Astrocyte (in vitro differentiated cells and primary cell): Measurements from ENCODE around the gene TMEM165. TPM values are rescaled to one million over a fixed set of nuclear protein-coding genes. Genes with fewer than 3 reads are reported as not detected.

Source experiments
- DNase-seq: peaks from one replicate; pipeline ENCODE4 v3.0.0-alpha.2; 2010; ENCODE audit warnings: low read depth
- FAIRE-seq: peaks from 2 replicates; lab custom pipeline; 2011; peaks lifted over from hg19 to GRCh38; lab: Jason Lieb, UNC
- H2AFZ ChIP-seq: 2 replicates; pipeline ENCODE4 v1.6.0; 2012; ENCODE audit warnings: low read depth, low read length, inconsistent platforms
- H3K27ac ChIP-seq: 2 replicates; pipeline ENCODE4 v1.5.1; 2011; ENCODE audit warnings: low read depth, low read length, inconsistent platforms
- H3K27me3 ChIP-seq: 2 replicates; pipeline ENCODE4 v1.6.0; 2011; ENCODE audit warnings: low read length, inconsistent platforms; ENCODE audit not compliant: insufficient read depth
- H3K36me3 ChIP-seq: 2 replicates; pipeline ENCODE4 v1.5.1; 2011; ENCODE audit warnings: low read length, inconsistent platforms; ENCODE audit not compliant: insufficient read depth
- H3K4me1 ChIP-seq: 2 replicates; pipeline ENCODE4 v1.5.1; 2011; ENCODE audit warnings: low read length, inconsistent platforms; ENCODE audit not compliant: insufficient read depth
- H3K4me2 ChIP-seq: 2 replicates; pipeline ENCODE4 v1.6.0; 2012; ENCODE audit warnings: low read length, inconsistent platforms
- H3K4me3 ChIP-seq: 2 replicates; pipeline ENCODE4 v1.5.1; 2011; ENCODE audit warnings: low read depth, mild to moderate bottlenecking, low read length, inconsistent platforms; ENCODE audit not compliant: insufficient read depth
- H3K79me2 ChIP-seq: 2 replicates; pipeline ENCODE4 v1.6.0; 2012; ENCODE audit warnings: mild to moderate bottlenecking, low read length, inconsistent platforms; ENCODE audit not compliant: insufficient read depth
- H3K9ac ChIP-seq: 2 replicates; pipeline ENCODE4 v1.6.0; 2012; ENCODE audit warnings: mild to moderate bottlenecking, low read length, inconsistent platforms
- H3K9me3 ChIP-seq: 2 replicates; pipeline ENCODE4 v1.5.1; 2012; ENCODE audit warnings: low read depth, mild to moderate bottlenecking, low read length, inconsistent platforms; ENCODE audit not compliant: insufficient read depth
- H4K20me1 ChIP-seq: 2 replicates; pipeline ENCODE4 v1.6.0; 2012; ENCODE audit warnings: low read length, inconsistent platforms; ENCODE audit not compliant: insufficient read depth
- H3K27ac Mint-ChIP-seq: one replicate; pipeline ENCODE4 v1.8.0; 2021; ENCODE audit warnings: mild to moderate bottlenecking, mixed read lengths; ENCODE audit not compliant: unreplicated experiment
- H3K27me3 Mint-ChIP-seq: one replicate; pipeline ENCODE4 v1.8.0; 2021; ENCODE audit warnings: low read depth, mixed read lengths; ENCODE audit not compliant: unreplicated experiment
- H3K36me3 Mint-ChIP-seq: one replicate; pipeline ENCODE4 v1.8.0; 2021; ENCODE audit warnings: low read depth, mixed read lengths; ENCODE audit not compliant: unreplicated experiment
- H3K4me1 Mint-ChIP-seq: one replicate; pipeline ENCODE4 v1.8.0; 2021; ENCODE audit warnings: low read depth, mixed read lengths; ENCODE audit not compliant: unreplicated experiment
- H3K4me3 Mint-ChIP-seq: one replicate; pipeline ENCODE4 v1.8.0; 2021; ENCODE audit warnings: mild to moderate bottlenecking, moderate library complexity, mixed read lengths; ENCODE audit not compliant: unreplicated experiment
- H3K9me3 Mint-ChIP-seq: one replicate; pipeline ENCODE4 v1.8.0; 2021; ENCODE audit warnings: mild to moderate bottlenecking, mixed read lengths; ENCODE audit not compliant: unreplicated experiment
- CTCF ChIP-seq: IDR thresholded peaks from 2 replicates; pipeline ENCODE4 v1.5.1; 2011; ENCODE audit warnings: low read depth, mild to moderate bottlenecking, inconsistent platforms, low read length, moderate library complexity; ENCODE audit not compliant: insufficient read depth
- EZH2 ChIP-seq: IDR thresholded peaks from 2 replicates; pipeline ENCODE4 v1.6.1; 2012; ENCODE audit warnings: mild to moderate bottlenecking, low read length, inconsistent platforms; ENCODE audit not compliant: insufficient read depth
- total RNA-seq: library from RNA; stranded (reverse); gene quantifications from 2 replicates; pipeline ENCODE4 v1.2.1, GENCODE V29; 2021

TMEM165 gene
- total RNA-seq, 1 donor from 2014 or later: 130 TPM

GRCh38 chr4:55397520-55398321 lies 2.0 kb downstream of the TMEM165 start:
- peaks cover 4% of the 10 kb centered on the region for H3K36me3 ChIP-seq
- peaks cover 4% of the 10 kb centered on the region for H3K4me1 Mint-ChIP-seq
- peak overlapping the region; percentile 90 for H3K4me3 ChIP-seq
- H4K20me1 ChIP-seq: peaks cover 52% of the 10 kb centered on the region
- no peaks in the 10 kb centered on the region for H3K9me3 ChIP-seq
- peaks cover 8% of the 10 kb centered on the region for H3K4me1 ChIP-seq
- H3K4me3 Mint-ChIP-seq: peak overlapping the region; percentile 99
- no peaks in the 10 kb centered on the region for H3K9me3 Mint-ChIP-seq
- TF ChIP-seq EZH2 (no peak), CTCF (no peak)
- no peaks in the 10 kb centered on the region for H3K27me3 Mint-ChIP-seq
- peak overlapping the region; percentile 92 for H3K4me2 ChIP-seq
- no peak overlapping the region for H2AFZ ChIP-seq
- peaks cover 64% of the 10 kb centered on the region for H3K79me2 ChIP-seq
- peak overlapping the region; percentile 96 for H3K27ac Mint-ChIP-seq
- FAIRE-seq (peak; percentile 78), DNase-seq (peak; percentile 57)
- H3K27ac ChIP-seq: peak overlapping the region; percentile 89
- H3K27me3 ChIP-seq: no peaks in the 10 kb centered on the region
- peak overlapping the region; percentile 98 for H3K9ac ChIP-seq
- H3K36me3 Mint-ChIP-seq: peaks cover 15% of the 10 kb centered on the region

GRCh38 chr4:55398461-55398860 lies 2.7 kb downstream of the TMEM165 start:
- Mint-ChIP-seq H3K27me3 (no peaks in the 10 kb centered on the region), H3K27ac (no peak overlapping the region), H3K9me3 (no peaks in the 10 kb centered on the region), H3K36me3 (peaks cover 15% of the 10 kb centered on the region), H3K4me3 (peak overlapping the region; percentile 99), H3K4me1 (peaks cover 7% of the 10 kb centered on the region)
- no peaks in the 10 kb centered on the region for H3K27me3 ChIP-seq
- no peaks in the 10 kb centered on the region for H3K9me3 ChIP-seq
- peaks cover 57% of the 10 kb centered on the region for H4K20me1 ChIP-seq
- peaks cover 71% of the 10 kb centered on the region for H3K79me2 ChIP-seq
- H3K27ac ChIP-seq: peak overlapping the region; percentile 89
- no peak overlapping the region for H2AFZ ChIP-seq
- H3K4me1 ChIP-seq: peaks cover 8% of the 10 kb centered on the region
- no peak for TF ChIP-seq EZH2
- TF ChIP-seq CTCF: no peak
- DNase-seq (peak; percentile 32), FAIRE-seq (no peak)
- H3K9ac ChIP-seq: peak overlapping the region; percentile 98
- peaks cover 9% of the 10 kb centered on the region for H3K36me3 ChIP-seq
- peak overlapping the region; percentile 92 for H3K4me2 ChIP-seq
- peak overlapping the region; percentile 90 for H3K4me3 ChIP-seq

- H3K27me3 ChIP-seq: no peaks in the 10 kb centered on the region
- peaks cover 14% of the 10 kb centered on the region for H3K36me3 ChIP-seq
- Mint-ChIP-seq H3K4me1 (peaks cover 10% of the 10 kb centered on the region), H3K36me3 (peaks cover 19% of the 10 kb centered on the region), H3K27me3 (no peaks in the 10 kb centered on the region), H3K9me3 (no peaks in the 10 kb centered on the region), H3K27ac (peak overlapping the region; percentile 73), H3K4me3 (peak overlapping the region; percentile 99)
- peaks cover 62% of the 10 kb centered on the region for H4K20me1 ChIP-seq
- H3K4me3 ChIP-seq: peak overlapping the region; percentile 90
- H3K4me2 ChIP-seq: peak overlapping the region; percentile 92
- H3K9ac ChIP-seq: peak overlapping the region; percentile 98
- peak; percentile 29 for DNase-seq
- no peaks in the 10 kb centered on the region for H3K9me3 ChIP-seq
- peaks cover 77% of the 10 kb centered on the region for H3K79me2 ChIP-seq
- TF ChIP-seq EZH2: no peak
- no peak for TF ChIP-seq CTCF
- H3K4me1 ChIP-seq: peaks cover 8% of the 10 kb centered on the region
- H3K27ac ChIP-seq: peak overlapping the region; percentile 89
- no peak overlapping the region for H2AFZ ChIP-seq
- FAIRE-seq: no peak
Observed at GRCh38 chr4:55398966-55399365, 3.2 kb downstream of the TMEM165 start.
